Mucosa of gallbladder (tissue), 1 donor: Measurements from ENCODE around the gene GALNT11. TPM values are rescaled to one million over a fixed set of nuclear protein-coding genes. Genes with fewer than 3 reads are reported as not detected.

Source experiments
- DNase-seq: peaks from one replicate; pipeline ENCODE4 v3.0.0-alpha.2; 2020; ENCODE audit warnings: low spot score
- total RNA-seq: library from RNA; stranded (reverse); gene quantifications from one replicate; pipeline ENCODE4 v1.2.1, GENCODE V29; 2021
- donor health status: DM: no; HTN: no; CAD: no.

The GALNT11 gene
- total RNA-seq, 1 donor from 2014 or later: 35.7 TPM

- no peak for DNase-seq
These were observed 123.2 kb downstream of the GALNT11 start for GRCh38 chr7:152148706-152149105.

GRCh38 chr7:152149363-152149762 lies 123.9 kb downstream of the GALNT11 start:
- no peak for DNase-seq

GRCh38 chr7:152152267-152152666 lies 126.8 kb downstream of the GALNT11 start:
- no peak for DNase-seq

- no peak for DNase-seq
These were observed 133.5 kb downstream of the GALNT11 start for GRCh38 chr7:152158801-152159587.

- no peak for DNase-seq
These were observed 135.7 kb downstream of the GALNT11 start for GRCh38 chr7:152161171-152161570.

- DNase-seq: no peak
These were observed 136.8 kb downstream of the GALNT11 start for GRCh38 chr7:152162287-152162686.

Other genes with a start within 250 kb of the GALNT11 start
- 54.8 TPM for gene PRKAG2, start 148.6 kb upstream of the GALNT11 start, total RNA-seq
- not detected for gene GALNTL5, start 69.2 kb upstream of the GALNT11 start, total RNA-seq